Amniotic epithelial cell (primary cell): Measurements from ENCODE around the gene ANTXRL.
"Not testable (repeated sequence)": the region's sequence is repeated elsewhere in the genome, so short reads cannot be mapped to it uniquely, and the experiment has no call there.

Experiments
- DNase-seq: peaks from one replicate; pipeline ENCODE4 v3.0.0-alpha.2; 2010; ENCODE audit warnings: low read depth

ANTXRL gene

GRCh38 chr10:46254467-46254866 lies 32.3 kb upstream of the ANTXRL start:
- no peak for DNase-seq

GRCh38 chr10:46255210-46255609 lies 31.6 kb upstream of the ANTXRL start:
- not testable (repeated sequence) for DNase-seq

GRCh38 chr10:46255801-46256747 lies 30.7 kb upstream of the ANTXRL start:
- peak; percentile 16 for DNase-seq

GRCh38 chr10:46257099-46257498 lies 29.7 kb upstream of the ANTXRL start:
- DNase-seq = no peak

GRCh38 chr10:46262906-46263560 lies 23.8 kb upstream of the ANTXRL start:
- DNase-seq = not testable (repeated sequence)

GRCh38 chr10:46263831-46264268 lies 22.9 kb upstream of the ANTXRL start:
- DNase-seq = no peak

GRCh38 chr10:46264336-46264735 lies 22.5 kb upstream of the ANTXRL start:
- no peak for DNase-seq

- no peak for DNase-seq
Observed at GRCh38 chr10:46264737-46265368, 21.9 kb upstream of the ANTXRL start.

- not testable (repeated sequence) for DNase-seq
Observed at GRCh38 chr10:46265566-46266305, 21.1 kb upstream of the ANTXRL start.

- no peak for DNase-seq
Observed at GRCh38 chr10:46266306-46266985, 20.4 kb upstream of the ANTXRL start.

GRCh38 chr10:46267132-46267985 lies 19.4 kb upstream of the ANTXRL start:
- DNase-seq = no peak

- DNase-seq = no peak
Observed at GRCh38 chr10:46268076-46268881, 18.5 kb upstream of the ANTXRL start.

GRCh38 chr10:46269554-46270053 lies 17.2 kb upstream of the ANTXRL start:
- not testable (repeated sequence) for DNase-seq

GRCh38 chr10:46270086-46270811 lies 16.5 kb upstream of the ANTXRL start:
- DNase-seq = no peak

- DNase-seq = not testable (repeated sequence)
Observed at GRCh38 chr10:46270963-46271530, 15.8 kb upstream of the ANTXRL start.

- DNase-seq = not testable (repeated sequence)
Observed at GRCh38 chr10:46271795-46272499, 14.8 kb upstream of the ANTXRL start.

GRCh38 chr10:46272863-46273415 lies 13.9 kb upstream of the ANTXRL start:
- no peak for DNase-seq
